ENCODE data around the gene APH1A. TPM values are rescaled to one million over a fixed set of nuclear protein-coding genes. Genes with fewer than 3 reads are reported as not detected.
"Not testable (repeated sequence)": the region's sequence is repeated elsewhere in the genome, so short reads cannot be mapped to it uniquely, and the experiment has no call there.

Gene APH1A
- total RNA-seq, 1 donor from 2014 or later = 145 TPM

DNA sequence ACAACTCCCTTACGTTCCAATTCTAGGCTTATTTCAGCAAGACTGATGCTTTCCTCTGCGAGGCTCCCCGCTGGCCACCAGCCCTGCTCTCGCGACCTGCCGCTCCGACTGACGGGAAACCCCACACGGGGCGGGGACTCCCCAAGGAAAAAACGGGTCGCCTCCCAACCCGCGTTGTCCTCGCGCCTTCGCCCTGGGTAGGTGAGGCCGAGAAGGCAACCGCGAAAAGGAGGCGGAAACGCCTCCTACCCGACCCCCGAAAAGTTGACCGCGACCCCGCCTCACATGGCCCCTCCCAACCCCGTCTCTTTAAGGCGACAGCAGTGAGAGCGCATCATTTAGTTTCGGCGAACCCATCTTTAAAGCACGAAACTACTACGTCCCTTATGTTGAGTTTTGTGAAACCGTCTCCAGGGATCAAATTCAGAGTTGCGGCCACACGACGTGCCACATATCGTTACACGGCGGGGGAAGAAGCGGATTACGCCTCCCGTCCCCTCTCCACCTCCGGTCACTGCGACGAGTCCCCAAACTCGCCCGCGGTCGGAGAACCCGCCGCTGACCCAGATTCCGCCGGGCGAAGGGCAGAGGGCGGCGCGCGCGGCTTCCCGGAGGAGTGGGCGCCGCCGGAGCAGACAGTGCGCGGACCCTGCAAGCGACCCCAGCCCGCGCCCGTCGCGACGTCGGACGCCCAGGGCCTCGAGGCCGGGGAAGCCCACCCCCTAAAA is 34.1 kb downstream of the APH1A start:
- Mint-ChIP-seq H3K9me3 (no peaks in the 10 kb centered on the region), H3K36me3 (ENCODE audit: low read depth) (peaks cover 3% of the 10 kb centered on the region), H3K27ac (ENCODE audit: unreplicated experiment) (peak overlapping the region; percentile 87), H3K4me3 (no peak overlapping the region), H3K4me1 (peaks cover 16% of the 10 kb centered on the region), H3K27me3 (ENCODE audit: low read depth) (no peaks in the 10 kb centered on the region)
- peak; percentile 50 for DNase-seq (ENCODE audit: low read depth, low spot score)
- no peak for TF ChIP-seq CTCF (conservative IDR thresholded peaks at IDR 0.05)

DNA sequence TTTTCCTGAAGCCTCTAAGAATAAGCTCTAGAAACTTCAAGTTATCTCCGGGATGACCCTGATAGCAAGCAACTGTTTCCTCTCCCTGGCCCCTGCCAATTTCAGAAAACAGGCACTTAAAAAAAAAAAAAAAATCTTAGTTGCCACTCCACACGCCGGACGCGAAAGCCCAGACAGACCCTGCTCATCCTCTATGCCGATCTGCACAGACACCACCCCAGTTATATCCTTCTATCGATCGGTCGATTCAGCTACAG is 34.6 kb downstream of the APH1A start:
- H3K27me3 Mint-ChIP-seq (ENCODE audit: low read depth) = no peaks in the 10 kb centered on the region
- peak overlapping the region; percentile 87 for H3K27ac Mint-ChIP-seq (ENCODE audit: unreplicated experiment)
- H3K9me3 Mint-ChIP-seq = no peaks in the 10 kb centered on the region
- DNase-seq (ENCODE audit: low read depth, low spot score) = no peak
- no peak for TF ChIP-seq CTCF (conservative IDR thresholded peaks at IDR 0.05)
- H3K4me3 Mint-ChIP-seq = no peak overlapping the region
- H3K36me3 Mint-ChIP-seq (ENCODE audit: low read depth) = peaks cover 3% of the 10 kb centered on the region
- peaks cover 16% of the 10 kb centered on the region for H3K4me1 Mint-ChIP-seq

- H3K27ac Mint-ChIP-seq (ENCODE audit: unreplicated experiment) = peak overlapping the region; percentile 0
- no peak for DNase-seq (ENCODE audit: low read depth, low spot score)
- no peak overlapping the region for H3K4me3 Mint-ChIP-seq
- peaks cover 6% of the 10 kb centered on the region for H3K36me3 Mint-ChIP-seq (ENCODE audit: low read depth)
- H3K9me3 Mint-ChIP-seq = no peaks in the 10 kb centered on the region
- no peaks in the 10 kb centered on the region for H3K27me3 Mint-ChIP-seq (ENCODE audit: low read depth)
- H3K4me1 Mint-ChIP-seq = peaks cover 16% of the 10 kb centered on the region
- TF ChIP-seq CTCF (conservative IDR thresholded peaks at IDR 0.05) = no peak
These were observed 35.2 kb downstream of the APH1A start for GRCh38 chr1:150233359-150234308.

GRCh38 chr1:150232921-150233320 is 35.9 kb downstream of the APH1A start:
- not testable (repeated sequence) for H3K4me3 Mint-ChIP-seq; H3K9me3 Mint-ChIP-seq; H3K27me3 Mint-ChIP-seq (ENCODE audit: low read depth); H3K36me3 Mint-ChIP-seq (ENCODE audit: low read depth); H3K27ac Mint-ChIP-seq (ENCODE audit: unreplicated experiment); DNase-seq (ENCODE audit: low read depth, low spot score)
- peaks cover 16% of the 10 kb centered on the region for H3K4me1 Mint-ChIP-seq

DNA sequence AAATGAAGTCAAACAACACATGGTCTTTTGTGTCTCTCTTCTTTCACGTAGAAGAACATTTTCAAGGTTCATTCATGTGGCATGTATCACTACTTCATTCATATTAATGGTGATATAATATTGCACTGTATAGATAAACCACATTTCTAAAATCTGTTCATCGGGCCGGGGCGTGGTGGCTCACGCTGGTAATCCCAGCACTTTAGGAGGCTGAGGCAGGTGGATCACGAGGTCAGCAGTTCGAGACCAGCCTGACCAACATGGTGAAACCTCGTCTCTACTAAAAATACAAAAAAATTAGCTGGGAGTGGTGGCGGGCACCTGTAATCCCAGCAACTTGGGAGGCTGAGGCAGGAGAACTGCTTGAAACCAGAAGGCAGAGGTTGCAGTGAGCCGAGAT is 40.6 kb downstream of the APH1A start:
- DNase-seq (ENCODE audit: low read depth, low spot score); H3K4me1 Mint-ChIP-seq; H3K4me3 Mint-ChIP-seq; H3K27me3 Mint-ChIP-seq (ENCODE audit: low read depth); H3K27ac Mint-ChIP-seq (ENCODE audit: unreplicated experiment); H3K9me3 Mint-ChIP-seq: not testable (repeated sequence)
- peaks cover 31% of the 10 kb centered on the region for H3K36me3 Mint-ChIP-seq (ENCODE audit: low read depth)

GRCh38 chr1:150227228-150227627 is 41.6 kb downstream of the APH1A start:
- TF ChIP-seq CTCF (conservative IDR thresholded peaks at IDR 0.05) = no peak
- Mint-ChIP-seq H3K27ac (ENCODE audit: unreplicated experiment) (no peak overlapping the region), H3K4me1 (no peaks in the 10 kb centered on the region), H3K4me3 (no peak overlapping the region), H3K27me3 (ENCODE audit: low read depth) (no peaks in the 10 kb centered on the region), H3K9me3 (no peaks in the 10 kb centered on the region), H3K36me3 (ENCODE audit: low read depth) (peaks cover 31% of the 10 kb centered on the region)
- DNase-seq (ENCODE audit: low read depth, low spot score) = no peak

Data from neural crest cell (in vitro differentiated cells).